Naive thymus-derived CD4-positive, alpha-beta T cell (primary cell): ENCODE data around the gene EZH2. TPM values are rescaled to one million over a fixed set of nuclear protein-coding genes. Genes with fewer than 3 reads are reported as not detected.
A peak's percentile ranks its signal among the peaks of the same experiment; 100 is the strongest.

Experiments used
- ATAC-seq: fragments of 150-1000 bp; cut with Tn5 transposase; 2 replicates; pipeline ENCODE4 v1.10.0; 2021; ENCODE audit warnings: mild to moderate bottlenecking, moderate library complexity
- CTCF ChIA-PET: fragments of 350-600 bp; sonication (Branson Sonifier 250); formaldehyde crosslinking; loops from one replicate; lab custom pipeline; 2021; ENCODE audit warnings: antibody characterized with exemption; lab: Charles Lee
- POLR2A ChIA-PET: fragments of 350-600 bp; sonication (Branson Sonifier 250); formaldehyde crosslinking; loops from one replicate; lab custom pipeline; 2021; ENCODE audit warnings: antibody characterized with exemption, inconsistent platforms; lab: Charles Lee
- DNase-seq, 9 donors: peaks; one replicate each; pipeline versions ENCODE4 v3.0.0 to v3.0.0-alpha.2; 2020 to 2022; ENCODE audit warnings: mixed read lengths in 1 of 9
- H3K27ac ChIP-seq: one replicate; pipeline ENCODE4 v1.7.0; 2013; ENCODE audit warnings: mild to moderate bottlenecking, low read depth, low read length, moderate library complexity
- H3K27me3 ChIP-seq, 2 donors: one replicate each; pipeline ENCODE4 v1.7.0; 2013; ENCODE audit warnings: low read length in 2 of 2, mild to moderate bottlenecking in 2 of 2, moderate library complexity in 2 of 2; ENCODE audit not compliant: control insufficient read depth in 2 of 2, insufficient read depth in 2 of 2
- H3K36me3 ChIP-seq, 3 experiments: 1 replicate in 2 of 3; 2 replicates in 1 of 3; pipeline ENCODE4 v1.7.0; 2013; ENCODE audit warnings: low read length in 3 of 3, mild to moderate bottlenecking in 3 of 3, moderate library complexity in 1 of 3; ENCODE audit not compliant: insufficient read depth in 3 of 3, control insufficient read depth in 2 of 3
- H3K4me1 ChIP-seq, 2 donors: one replicate each; pipeline ENCODE4 v1.7.0; 2013; ENCODE audit warnings: low read length in 2 of 2, mild to moderate bottlenecking in 2 of 2, moderate library complexity in 1 of 2; ENCODE audit not compliant: control insufficient read depth in 2 of 2, insufficient read depth in 2 of 2
- H3K4me3 ChIP-seq: 2 replicates; pipeline ENCODE4 v1.7.0; 2013; ENCODE audit warnings: mild to moderate bottlenecking, low read length
- H3K9me3 ChIP-seq, 3 experiments: 1 replicate in 2 of 3; 2 replicates in 1 of 3; pipeline ENCODE4 v1.7.0; 2013; ENCODE audit warnings: low read length in 3 of 3; ENCODE audit not compliant: control insufficient read depth in 2 of 3
- H3K27ac Mint-ChIP-seq, 9 donors: one replicate each; pipeline ENCODE4 v1.8.0; 2020 to 2022; ENCODE audit warnings: mixed read lengths in 9 of 9, mild to moderate bottlenecking in 8 of 9, moderate library complexity in 5 of 9, inconsistent platforms in 2 of 9
- H3K27me3 Mint-ChIP-seq, 5 donors: one replicate each; pipeline ENCODE4 v1.8.0; 2021 to 2022; ENCODE audit warnings: mixed read lengths in 5 of 5, mild to moderate bottlenecking in 1 of 5
- H3K36me3 Mint-ChIP-seq, 5 donors: one replicate each; pipeline ENCODE4 v1.8.0; 2020 to 2022; ENCODE audit warnings: mixed read lengths in 5 of 5, mild to moderate bottlenecking in 3 of 5, inconsistent platforms in 1 of 5
- H3K4me1 Mint-ChIP-seq, 7 donors: one replicate each; pipeline ENCODE4 v1.8.0; 2020 to 2022; ENCODE audit warnings: mixed read lengths in 7 of 7, mild to moderate bottlenecking in 3 of 7, inconsistent platforms in 1 of 7
- H3K4me3 Mint-ChIP-seq, 10 donors: one replicate each; pipeline ENCODE4 v1.8.0; 2020 to 2022; ENCODE audit warnings: mild to moderate bottlenecking in 10 of 10, mixed read lengths in 10 of 10, moderate library complexity in 6 of 10, inconsistent platforms in 2 of 10
- H3K9me3 Mint-ChIP-seq, 11 donors: one replicate each; pipeline ENCODE4 v1.8.0; 2020 to 2022; ENCODE audit warnings: mixed read lengths in 11 of 11, mild to moderate bottlenecking in 4 of 11, inconsistent platforms in 1 of 11, moderate library complexity in 1 of 11
- intact Hi-C, 2 donors: fragments of 100-400 bp; cut with micrococcal nuclease; formaldehyde crosslinking; loops; one replicate each; pipeline ENCODE4 v1.15.1; 2023
- polyA plus RNA-seq, 2 donors: library from polyadenylated mRNA; unstranded; fragments of 300-500 nt; fragmentation: Illumina TruSeq; gene quantifications; one replicate each; pipeline ENCODE4 v1.2.3, GENCODE V29; 2021
- total RNA-seq, 6 experiments: library from RNA in 5 of 6; stranded (reverse) in 5 of 6; gene quantifications; 1 replicate in 5 of 6; 2 replicates in 1 of 6; pipeline ENCODE4 v1.2.3 and lab custom pipeline; 2021 to 2026

The EZH2 gene
- total and polyA plus RNA-seq, 7 experiments from 2014 or later, result 2.2 to 73.3 (median 8.9) TPM

DNA sequence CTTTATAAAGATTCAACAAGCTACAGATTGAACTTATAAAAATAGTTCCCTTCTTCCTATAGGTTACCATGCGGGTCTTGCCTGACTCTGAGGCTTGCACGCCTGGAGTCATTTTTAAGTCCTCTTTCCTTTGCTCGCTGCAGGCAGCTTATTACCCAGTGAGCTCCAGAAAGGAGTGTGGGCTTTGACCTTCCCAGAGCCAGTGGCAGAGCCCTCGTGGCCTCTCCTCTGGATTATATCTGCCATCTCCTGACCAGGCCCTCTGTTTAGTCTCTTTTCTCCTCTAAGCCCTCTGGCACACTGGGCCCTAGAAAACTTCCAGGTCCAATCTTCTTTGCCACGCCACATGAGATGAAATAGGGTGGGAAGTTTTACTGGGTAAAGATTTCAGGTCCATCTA is 39.9 kb upstream of the EZH2 start:
- H3K9me3 ChIP-seq, result no peaks in the 10 kb centered on the region
- peaks cover 4 to 8% of the 10 kb centered on the region in 2 donors for H3K4me1 ChIP-seq
- DNase-seq, result no peak
- Mint-ChIP-seq H3K36me3 (peaks cover 0 to 3% (median 0%) of the 10 kb centered on the region in 5 donors), H3K4me3 (no peak overlapping the region), H3K9me3 (peaks cover 0 to 2% (median 0%) of the 10 kb centered on the region in 11 donors), H3K4me1 (peaks cover 18 to 50% (median 33%) of the 10 kb centered on the region in 7 donors), H3K27ac (peak overlapping the region in 6 of 9 donors; percentile 16 to 66 (median 54)), H3K27me3 (no peaks in the 10 kb centered on the region)
- H3K27ac ChIP-seq, result no peak overlapping the region
- intact Hi-C loops, result no loop called here
- CTCF ChIA-PET, result interaction anchor here (0.6 kb wide), 1 partner anchor 9 kb away, joined by 3 read pairs; no protein-coding TSS in a partner anchor
- ATAC-seq, result no peak
- POLR2A ChIA-PET, result interaction anchor here (0.8 to 1.5 kb wide), 3 partner anchors 16 to 36 kb away, joined by 3 to 5 read pairs (median 4); no protein-coding TSS in a partner anchor
- H3K27me3 ChIP-seq, result no peaks in the 10 kb centered on the region
- H3K4me3 ChIP-seq, result no peak overlapping the region
- no peaks in the 10 kb centered on the region for H3K36me3 ChIP-seq

DNA sequence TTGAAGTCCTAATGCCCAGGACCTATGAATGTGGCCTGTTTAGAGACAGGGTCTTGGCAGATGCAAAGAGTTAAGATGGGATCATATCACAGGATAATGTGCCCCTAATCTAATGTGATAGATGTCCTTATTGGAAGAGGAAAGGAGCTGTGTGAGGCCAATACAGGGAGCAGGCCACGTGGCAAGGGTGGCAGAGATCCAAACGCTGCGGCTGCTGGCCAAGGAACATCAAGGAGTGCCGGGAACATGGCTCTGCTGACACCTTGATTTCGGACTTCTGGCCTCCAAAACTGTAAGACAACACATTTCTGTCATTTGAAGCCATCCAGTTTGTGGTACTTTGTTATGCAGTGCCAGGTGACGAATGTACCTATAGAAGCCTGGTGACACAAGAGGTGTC is 37.7 kb upstream of the EZH2 start:
- ATAC-seq (no peak), DNase-seq (no peak)
- Histone ChIP-seq H3K9me3 (no peaks in the 10 kb centered on the region), H3K36me3 (no peaks in the 10 kb centered on the region), H3K27ac (no peak overlapping the region), H3K4me3 (no peak overlapping the region), H3K27me3 (no peaks in the 10 kb centered on the region), H3K4me1 (peaks cover 4 to 8% of the 10 kb centered on the region in 2 donors)
- CTCF ChIA-PET, result no interaction called here
- H3K27ac Mint-ChIP-seq, result peak overlapping the region in 3 of 9 donors; percentile 7 to 55 (median 46)
- peaks cover 0 to 3% (median 0%) of the 10 kb centered on the region in 5 donors for H3K36me3 Mint-ChIP-seq
- peaks cover 0 to 2% (median 0%) of the 10 kb centered on the region in 11 donors for H3K9me3 Mint-ChIP-seq
- H3K27me3 Mint-ChIP-seq, result no peaks in the 10 kb centered on the region
- POLR2A ChIA-PET, result interaction anchor here (0.6 to 0.7 kb wide), 2 partner anchors 20 to 38 kb away, joined by 3 to 4 read pairs; partner anchors contain the start of gene EZH2
- intact Hi-C loops, result no loop called here
- H3K4me3 Mint-ChIP-seq, result no peak overlapping the region
- H3K4me1 Mint-ChIP-seq, result peaks cover 21 to 52% (median 31%) of the 10 kb centered on the region in 7 donors

DNA sequence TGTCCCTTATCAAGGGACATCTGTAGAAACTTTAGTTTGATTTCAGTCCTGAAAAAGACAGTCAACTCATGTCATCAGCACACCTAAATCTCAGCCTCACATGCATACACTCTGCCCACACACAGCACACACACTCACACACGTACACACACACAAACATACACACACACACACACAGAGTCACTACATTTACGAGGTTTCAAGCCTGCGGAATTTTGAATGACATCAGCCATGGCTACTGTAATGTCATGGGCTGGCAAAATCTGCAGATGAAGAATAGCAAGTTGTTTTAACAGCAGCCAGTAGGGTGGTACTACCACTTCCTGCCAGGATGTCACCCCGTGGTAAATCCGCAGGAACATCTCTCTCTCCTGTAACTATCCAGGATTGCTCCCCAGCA is 37.1 kb upstream of the EZH2 start:
- Histone ChIP-seq H3K4me3 (no peak overlapping the region), H3K27me3 (no peaks in the 10 kb centered on the region), H3K27ac (no peak overlapping the region), H3K9me3 (no peaks in the 10 kb centered on the region), H3K4me1 (peaks cover 4 to 8% of the 10 kb centered on the region in 2 donors), H3K36me3 (no peaks in the 10 kb centered on the region)
- Mint-ChIP-seq H3K27me3 (no peaks in the 10 kb centered on the region), H3K4me3 (peak overlapping the region in 4 of 10 donors; percentile 4 to 43 (median 10)), H3K27ac (peak overlapping the region in 8 of 9 donors; percentile 7 to 86 (median 39)), H3K36me3 (peaks cover 0 to 3% (median 0%) of the 10 kb centered on the region in 5 donors), H3K9me3 (peaks cover 0 to 2% (median 0%) of the 10 kb centered on the region in 11 donors), H3K4me1 (peaks cover 21 to 56% (median 34%) of the 10 kb centered on the region in 7 donors)
- CTCF ChIA-PET, result interaction anchor here (1.5 kb wide), 1 partner anchor 10 kb away, joined by 3 read pairs; no protein-coding TSS in a partner anchor
- DNase-seq (no peak), ATAC-seq (no peak)
- POLR2A ChIA-PET, result interaction anchor here (0.6 to 1.5 kb wide), 3 partner anchors 10 to 20 kb away, joined by 3 to 4 read pairs (median 4); no protein-coding TSS in a partner anchor
- intact Hi-C loops, result no loop called here

DNA sequence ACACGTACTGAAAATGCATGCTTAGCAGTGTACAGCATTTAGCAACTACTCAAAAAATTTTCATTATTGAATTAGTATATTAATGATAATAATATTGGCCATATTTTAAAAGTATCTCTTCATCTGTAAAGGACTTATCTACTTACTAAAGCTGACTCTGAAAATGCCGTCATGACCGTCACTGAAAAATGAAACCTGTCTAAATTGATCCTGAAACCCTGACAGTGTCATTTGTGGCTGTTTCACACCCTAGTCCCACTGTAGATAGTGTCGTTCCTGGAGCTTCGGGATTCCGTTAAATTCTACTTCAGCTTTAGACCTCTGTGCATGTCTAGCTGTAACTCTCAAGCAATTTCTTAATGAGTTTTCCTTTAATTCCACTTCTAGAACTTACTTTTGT is 35.8 kb upstream of the EZH2 start:
- H3K36me3 Mint-ChIP-seq, result peaks cover 0 to 3% (median 0%) of the 10 kb centered on the region in 5 donors
- Histone ChIP-seq H3K27ac (no peak overlapping the region), H3K4me3 (no peak overlapping the region), H3K4me1 (peaks cover 10 to 19% of the 10 kb centered on the region in 2 donors), H3K27me3 (no peaks in the 10 kb centered on the region), H3K36me3 (no peaks in the 10 kb centered on the region), H3K9me3 (no peaks in the 10 kb centered on the region)
- H3K27ac Mint-ChIP-seq, result no peak overlapping the region
- ATAC-seq, result no peak
- ChIA-PET POLR2A (interaction anchor here (1.1 to 1.5 kb wide), 2 partner anchors 18 to 22 kb away, joined by 4 read pairs; no protein-coding TSS in a partner anchor), CTCF (interaction anchor here (0.6 to 1.5 kb wide), 2 partner anchors 12 to 21 kb away, joined by 3 to 5 read pairs; no protein-coding TSS in a partner anchor)
- DNase-seq, result no peak
- H3K4me1 Mint-ChIP-seq, result peaks cover 27 to 56% (median 37%) of the 10 kb centered on the region in 7 donors
- intact Hi-C loops, result no loop called here
- peak overlapping the region in 1 of 10 donors; percentile 5 for H3K4me3 Mint-ChIP-seq
- H3K9me3 Mint-ChIP-seq, result no peaks in the 10 kb centered on the region
- H3K27me3 Mint-ChIP-seq, result no peaks in the 10 kb centered on the region

DNA sequence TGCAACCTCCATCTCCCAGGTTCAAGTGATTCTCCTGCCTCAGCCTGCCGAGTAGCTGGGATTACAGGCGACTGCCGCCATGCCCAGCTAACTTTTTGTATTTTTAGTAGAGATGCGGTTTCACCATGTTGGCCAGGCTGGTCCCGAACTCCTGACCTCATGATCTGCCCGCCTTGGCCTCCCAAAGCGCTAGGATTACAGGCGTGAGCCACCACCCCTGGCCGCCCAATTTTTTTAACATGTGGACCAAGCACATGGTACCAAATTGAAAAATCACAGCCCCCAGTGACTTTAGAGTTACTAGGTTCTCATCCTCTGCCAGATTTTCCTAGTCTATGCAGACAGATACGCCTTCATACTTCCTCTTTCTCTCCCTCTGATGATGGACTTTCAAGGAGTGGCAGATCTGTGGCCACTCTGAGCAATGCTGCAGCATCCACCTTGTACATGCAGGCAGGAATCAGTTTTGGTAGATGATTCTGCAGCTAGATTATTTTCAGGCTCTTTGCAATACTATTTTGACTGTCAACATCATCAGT is 34.0 kb upstream of the EZH2 start:
- DNase-seq, result no peak
- Histone ChIP-seq H3K27me3 (no peaks in the 10 kb centered on the region), H3K27ac (no peak overlapping the region), H3K36me3 (no peaks in the 10 kb centered on the region), H3K4me3 (no peak overlapping the region), H3K4me1 (peaks cover 28 to 36% of the 10 kb centered on the region in 2 donors), H3K9me3 (no peaks in the 10 kb centered on the region)
- peak overlapping the region in 1 of 10 donors; percentile 44 for H3K4me3 Mint-ChIP-seq
- H3K9me3 Mint-ChIP-seq, result no peaks in the 10 kb centered on the region
- ATAC-seq, result no peak
- H3K36me3 Mint-ChIP-seq, result peaks cover 0 to 3% (median 0%) of the 10 kb centered on the region in 5 donors
- no peaks in the 10 kb centered on the region for H3K27me3 Mint-ChIP-seq
- peaks cover 37 to 59% (median 49%) of the 10 kb centered on the region in 7 donors for H3K4me1 Mint-ChIP-seq
- ChIA-PET POLR2A (no interaction called here), CTCF (no interaction called here)
- intact Hi-C loops, result no loop called here
- H3K27ac Mint-ChIP-seq, result no peak overlapping the region

DNA sequence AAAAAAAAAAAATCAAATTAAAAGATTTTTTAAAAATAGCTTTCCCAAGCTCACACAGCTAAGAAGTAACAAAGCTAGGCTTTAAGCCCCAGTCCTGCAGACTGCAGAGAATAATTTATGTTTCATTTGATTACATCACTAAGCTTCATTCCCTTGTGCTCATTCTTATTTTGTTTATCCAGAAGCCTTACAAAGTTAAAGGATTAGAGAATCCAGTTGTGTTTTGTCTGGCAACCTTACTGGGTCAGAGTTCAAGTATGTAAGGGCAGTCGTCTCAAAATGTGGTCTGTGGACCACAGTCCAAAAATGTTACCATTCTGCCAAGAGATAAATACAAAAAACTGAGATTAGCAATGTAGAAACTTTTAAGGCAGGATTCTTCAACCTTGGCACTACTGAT is 32.1 kb upstream of the EZH2 start:
- intact Hi-C loops, result no loop called here
- no peak overlapping the region for H3K4me3 Mint-ChIP-seq
- no peak overlapping the region for H3K27ac ChIP-seq
- peaks cover 43 to 48% of the 10 kb centered on the region in 2 donors for H3K4me1 ChIP-seq
- H3K27me3 Mint-ChIP-seq, result no peaks in the 10 kb centered on the region
- no peak for DNase-seq
- no peaks in the 10 kb centered on the region for H3K9me3 ChIP-seq
- H3K4me3 ChIP-seq, result no peak overlapping the region
- ATAC-seq, result no peak
- ChIA-PET CTCF (interaction anchor here (0.6 to 1.0 kb wide), 2 partner anchors 20 to 224 kb away, joined by 3 read pairs; no protein-coding TSS in a partner anchor), POLR2A (interaction anchor here (1.3 kb wide), 1 partner anchor 25 kb away, joined by 4 read pairs; no protein-coding TSS in a partner anchor)
- peak overlapping the region in 3 of 9 donors; percentile 46 to 73 (median 51) for H3K27ac Mint-ChIP-seq
- H3K9me3 Mint-ChIP-seq, result no peaks in the 10 kb centered on the region
- peaks cover 0 to 2% (median 0%) of the 10 kb centered on the region in 5 donors for H3K36me3 Mint-ChIP-seq
- H3K27me3 ChIP-seq, result no peaks in the 10 kb centered on the region
- H3K4me1 Mint-ChIP-seq, result peaks cover 47 to 67% (median 61%) of the 10 kb centered on the region in 7 donors
- no peaks in the 10 kb centered on the region for H3K36me3 ChIP-seq
